ENCODE measurements around the gene KRTAP4-8.
"Not testable (repeated sequence)": the region's sequence is repeated elsewhere in the genome, so short reads cannot be mapped to it uniquely, and the experiment has no call there.

The KRTAP4-8 gene

DNA sequence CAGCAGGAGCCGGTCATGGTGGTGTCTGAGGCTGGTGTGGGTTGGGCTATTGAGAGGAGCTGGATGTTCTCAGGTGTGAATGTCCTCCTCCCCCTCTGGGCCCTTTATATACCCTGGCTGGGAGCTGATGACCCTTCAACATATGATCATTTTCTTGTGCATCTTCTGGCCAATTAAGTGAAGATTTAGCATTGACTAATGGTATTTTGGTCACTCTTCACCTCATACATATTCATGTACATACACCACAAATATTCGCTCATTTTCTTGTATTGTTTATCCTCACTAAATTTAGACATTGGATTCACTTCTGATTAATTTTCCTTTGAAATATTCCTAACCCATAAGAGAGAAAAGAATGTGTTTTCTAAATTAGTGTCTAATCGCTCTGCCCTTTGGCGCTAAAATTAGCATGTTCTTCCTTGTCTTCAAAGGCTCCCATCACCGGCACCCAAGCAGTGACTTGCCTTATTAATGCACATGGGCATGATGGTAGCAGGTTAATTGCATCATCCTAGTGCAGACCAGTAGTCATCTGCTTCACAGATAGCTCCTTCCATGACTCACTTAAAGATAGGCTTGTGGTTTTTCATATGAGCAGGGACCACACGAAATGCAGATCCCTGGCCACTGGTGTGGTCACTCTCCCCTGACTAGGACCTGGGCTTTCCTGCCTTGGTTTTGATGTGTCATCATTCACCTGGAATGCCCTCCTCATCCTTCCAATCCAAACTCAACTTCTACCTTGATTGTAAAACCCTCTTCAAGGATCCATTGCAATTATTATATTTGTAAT lies 31.9 kb downstream of the KRTAP4-8 start, which contains the start of gene KRTAP2-4:
Gene KRTAP2-4 (minus strand): TSS at position 51 of the 796 bp plus-strand sequence. CDS start 34 bp downstream, at position 17.
- DNase-seq (ENCODE audit: low read depth, low spot score), result no peak

DNA sequence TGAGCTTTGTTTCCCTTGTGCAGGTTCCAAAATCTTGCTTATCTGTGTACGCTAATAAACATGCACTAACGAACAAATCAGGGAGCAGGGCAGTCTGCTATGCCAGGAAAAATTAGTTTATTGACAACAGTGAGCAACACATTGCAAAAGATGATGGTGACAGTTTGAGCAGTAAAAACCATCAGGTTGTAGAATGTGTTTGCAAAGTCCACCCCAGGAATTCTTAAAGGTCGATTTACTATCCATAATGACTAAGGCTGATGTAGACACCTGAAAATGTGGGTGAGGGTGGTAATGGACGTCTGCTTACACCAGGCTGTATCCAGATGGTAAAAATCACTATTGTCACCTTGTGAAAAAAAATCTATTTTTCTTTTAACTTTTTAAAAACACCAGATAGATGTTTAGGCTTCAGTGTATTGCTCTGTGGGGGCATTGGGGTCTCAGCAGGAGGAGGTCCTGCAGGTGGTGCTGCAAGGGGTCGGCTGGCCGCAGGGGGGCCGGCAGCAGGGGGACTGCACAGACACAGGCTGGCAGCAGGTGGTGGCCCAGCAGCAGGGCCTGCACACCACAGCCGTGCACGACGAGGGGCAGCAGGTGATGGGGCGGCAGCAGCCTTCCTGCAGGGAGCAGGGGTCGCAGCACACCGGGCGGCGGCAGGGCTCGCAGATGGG lies 32.8 kb downstream of the KRTAP4-8 start:
- not testable (repeated sequence) for DNase-seq (ENCODE audit: low read depth, low spot score)

DNA sequence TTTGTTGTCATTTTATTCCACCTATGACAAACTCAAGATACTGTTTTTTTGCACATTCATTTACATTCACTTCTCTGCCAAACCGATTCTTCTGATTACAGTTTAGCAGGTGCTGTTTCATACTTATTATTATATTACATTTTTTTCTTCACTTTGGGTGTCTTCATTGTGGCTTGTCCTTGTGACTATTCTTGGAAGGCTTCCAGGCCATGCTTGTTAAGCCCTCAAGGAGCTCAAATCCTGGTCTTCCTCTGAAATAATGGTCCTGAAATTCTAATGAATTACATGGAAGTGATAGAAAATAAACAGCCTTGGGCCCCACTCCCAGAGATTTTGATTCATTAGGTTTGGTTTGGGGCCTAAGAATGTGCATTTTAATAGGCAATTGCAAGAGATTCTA lies 33.6 kb downstream of the KRTAP4-8 start:
- no peak for DNase-seq (ENCODE audit: low read depth, low spot score)

DNA sequence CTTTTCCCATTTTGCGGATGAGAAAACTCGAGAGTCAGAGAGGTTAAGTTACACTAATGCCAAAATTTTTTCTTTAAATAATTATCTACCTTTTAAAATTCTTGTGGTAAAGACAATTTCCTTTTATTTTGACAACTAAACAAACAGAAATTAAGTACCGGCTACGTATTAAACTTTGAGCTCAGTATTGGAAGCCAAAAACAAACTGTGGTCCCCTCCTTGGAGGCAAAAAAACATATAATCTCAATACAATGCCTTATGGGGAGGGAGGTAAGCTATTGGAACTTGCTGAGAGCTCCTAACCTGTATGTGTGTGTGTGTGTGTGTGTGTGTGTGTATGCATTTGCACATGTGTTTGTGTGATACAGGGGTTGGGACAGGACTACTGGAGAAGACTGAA lies 34.5 kb downstream of the KRTAP4-8 start:
- no peak for DNase-seq (ENCODE audit: low read depth, low spot score)

- no peak for DNase-seq (ENCODE audit: low read depth, low spot score)
Observed at GRCh38 chr17:41061964-41062363, 36.0 kb downstream of the KRTAP4-8 start.

DNA sequence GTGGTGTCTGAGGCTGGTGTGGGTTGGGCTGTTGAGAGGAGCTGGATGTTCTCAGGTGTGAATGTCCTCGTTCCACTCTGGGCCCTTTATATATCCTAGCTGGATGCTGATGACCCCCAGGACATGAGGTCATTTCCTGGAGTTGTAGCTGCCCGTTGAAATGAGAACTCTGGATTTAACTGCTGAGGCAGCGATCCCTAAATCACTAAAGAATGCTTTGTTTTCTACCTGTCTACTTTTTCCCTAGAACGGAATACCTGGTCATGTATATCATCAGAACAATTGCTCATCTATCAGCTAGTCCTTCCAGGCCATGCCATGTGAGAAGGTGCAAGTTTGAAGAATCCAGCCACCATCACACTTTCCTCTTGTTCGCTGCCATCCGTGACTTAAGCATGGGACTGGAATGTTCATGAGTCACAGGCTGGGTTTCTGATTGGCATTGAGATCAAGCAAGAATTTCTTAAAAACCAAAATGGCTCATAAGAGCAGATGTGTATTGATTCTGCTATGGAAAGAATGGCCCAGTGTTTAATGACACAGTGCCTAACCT lies 37.8 kb downstream of the KRTAP4-8 start, which contains the start of gene KRTAP2-3:
Gene KRTAP2-3 (minus strand): TSS at position 63 of the 553 bp plus-strand sequence. CDS start 64 bp downstream, outside the sequence.
- DNase-seq (ENCODE audit: low read depth, low spot score), result no peak

- DNase-seq (ENCODE audit: low read depth, low spot score), result not testable (repeated sequence)
Observed at GRCh38 chr17:41059276-41060051, 38.5 kb downstream of the KRTAP4-8 start.

GRCh38 chr17:41058741-41059140 lies 39.2 kb downstream of the KRTAP4-8 start:
- DNase-seq (ENCODE audit: low read depth, low spot score), result no peak

DNA sequence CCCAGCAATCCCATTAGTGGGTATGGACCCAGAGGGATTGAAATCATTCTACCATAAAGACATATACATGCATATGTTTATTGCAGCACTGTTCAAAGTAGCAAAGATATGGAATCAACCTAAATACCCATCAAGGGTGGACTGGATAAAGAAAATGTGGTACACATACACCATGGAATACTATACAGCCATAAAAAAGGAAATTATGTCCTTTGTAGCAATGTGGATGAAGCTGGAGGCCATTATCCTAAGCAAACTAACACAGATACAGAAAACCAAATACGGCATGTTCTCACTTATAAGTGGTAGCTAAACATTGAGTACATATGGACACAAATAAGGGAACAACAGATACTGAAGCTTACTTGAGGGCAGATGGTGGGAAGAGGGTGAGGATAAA lies 40.4 kb downstream of the KRTAP4-8 start:
- DNase-seq (ENCODE audit: low read depth, low spot score), result no peak

GRCh38 chr17:41055130-41055529 lies 42.8 kb downstream of the KRTAP4-8 start, which contains the start of gene KRTAP2-2:
Gene KRTAP2-2, minus strand, starts transcription at chr17:41055230. Its CDS starts 19 bp downstream, at chr17:41055211.
- not testable (repeated sequence) for DNase-seq (ENCODE audit: low read depth, low spot score)

GRCh38 chr17:41054556-41054955 lies 43.4 kb downstream of the KRTAP4-8 start:
- DNase-seq (ENCODE audit: low read depth, low spot score), result not testable (repeated sequence)

DNA sequence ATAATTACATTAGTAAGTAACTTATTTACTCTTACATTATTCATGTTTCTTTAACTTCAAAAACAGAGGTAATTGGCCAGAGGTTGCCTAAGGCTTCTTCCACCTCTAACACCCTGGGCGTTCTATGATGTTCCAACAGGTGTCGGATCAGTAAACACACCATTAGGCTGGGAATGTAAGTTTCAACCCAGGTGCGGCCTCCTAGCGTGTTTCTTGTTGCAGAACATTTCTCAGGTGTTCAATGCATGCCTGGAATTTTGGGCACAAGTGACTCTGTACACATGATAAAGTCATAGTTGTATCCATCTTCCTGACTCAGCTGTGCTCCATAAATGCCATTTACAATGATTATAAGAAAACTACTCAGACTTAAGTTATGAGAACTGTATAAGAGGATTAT lies 43.9 kb downstream of the KRTAP4-8 start:
- no peak for DNase-seq (ENCODE audit: low read depth, low spot score)

DNA sequence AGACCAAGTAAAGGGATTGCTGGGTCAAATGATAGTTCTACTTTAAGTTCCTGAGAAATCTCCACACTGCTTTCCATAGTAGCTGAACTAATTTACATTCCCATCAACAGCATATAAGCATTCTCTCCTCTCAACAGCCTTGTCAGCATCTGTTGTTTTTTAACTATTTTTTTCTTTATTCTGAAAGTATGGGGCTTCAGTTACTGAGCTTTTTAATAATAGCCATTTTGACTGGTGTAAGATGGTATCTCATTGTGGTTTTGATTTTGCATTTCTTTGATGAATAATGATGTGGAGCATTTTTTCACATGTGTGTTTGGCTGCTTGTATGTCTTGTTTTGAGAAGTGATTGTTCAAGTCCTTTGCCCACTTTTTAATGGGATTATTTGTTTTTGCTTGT lies 45.4 kb downstream of the KRTAP4-8 start:
- no peak for DNase-seq (ENCODE audit: low read depth, low spot score)

- no peak for DNase-seq (ENCODE audit: low read depth, low spot score)
Observed at GRCh38 chr17:41049110-41049509, 48.8 kb downstream of the KRTAP4-8 start.

- DNase-seq (ENCODE audit: low read depth, low spot score), result peak; percentile 71
Observed at GRCh38 chr17:41048441-41048840, 49.5 kb downstream of the KRTAP4-8 start.
